ENCODE results near the gene MAGI2. TPM values are rescaled to one million over a fixed set of nuclear protein-coding genes. Genes with fewer than 3 reads are reported as not detected.

Gene MAGI2
- total RNA-seq, 1 experiment from 2014 or later = 0.22 TPM

DNA sequence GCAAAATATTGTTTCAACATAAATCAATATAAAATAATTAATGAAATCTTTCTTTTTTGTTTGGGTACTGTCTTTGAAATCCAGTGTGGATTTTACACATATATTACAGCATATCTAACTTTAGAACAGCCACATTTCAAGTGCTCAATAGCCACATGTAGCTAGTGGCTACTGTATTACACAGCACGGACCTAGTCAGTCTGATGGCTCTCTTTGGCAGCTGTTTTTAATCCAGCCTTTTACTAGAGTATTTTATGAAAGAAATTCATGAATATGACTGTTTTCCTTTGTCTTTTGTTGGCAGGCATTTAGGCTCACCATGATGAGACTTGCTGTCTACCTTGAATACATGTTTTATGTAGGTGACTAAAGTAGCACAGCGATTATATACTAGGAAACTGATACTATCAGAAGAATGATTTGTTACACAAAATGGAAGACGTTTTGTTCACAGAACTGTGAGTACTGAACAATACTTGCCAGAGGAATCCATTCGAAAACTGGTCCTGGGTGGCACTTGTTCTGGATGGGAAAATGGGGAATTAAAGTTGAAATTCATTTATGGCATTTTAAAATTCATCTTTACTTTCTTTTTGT lies 1268.2 kb downstream of the MAGI2 start:
- no peak overlapping the region for H3K4me2 ChIP-seq (ENCODE audit: low read length)
- CTCF ChIA-PET = no interaction called here
- H3K4me3 ChIP-seq (replicated peaks in 1 of 2; ENCODE audit: low read depth in 1 of 2, low read length in 2 of 2) = no peak overlapping the region
- no peak overlapping the region for H3K27ac ChIP-seq (ENCODE audit: low read depth, low read length)
- intact Hi-C loops (cut with micrococcal nuclease) = no loop called here
- no peaks in the 10 kb centered on the region for H3K9me2 ChIP-seq (ENCODE audit: insufficient read depth)
- H4K20me1 ChIP-seq (ENCODE audit: insufficient read depth) = no peaks in the 10 kb centered on the region
- H3K9me3 ChIP-seq (ENCODE audit: control insufficient read depth in 1 of 2, insufficient read depth in 1 of 2, low read depth in 1 of 2, low read length in 2 of 2) = no peaks in the 10 kb centered on the region
- no peak for DNase-seq (ENCODE audit: low read depth, low spot score)
- H3K36me3 ChIP-seq (ENCODE audit: control insufficient read depth in 1 of 2, insufficient read depth in 2 of 2, low read length in 2 of 2) = no peaks in the 10 kb centered on the region
- POLR2A ChIA-PET = no interaction called here
- H2AFZ ChIP-seq (ENCODE audit: low read depth, low read length, poor library complexity, severe bottlenecking) = no peak overlapping the region
- no peak for TF ChIP-seq SRF (IDR thresholded peaks at IDR 0.05; ENCODE audit: low read depth)
- TF ChIP-seq TCF7L2 (IDR thresholded peaks at IDR 0.05; ENCODE audit: borderline replicate concordance, extremely low read depth, insufficient read depth, insufficient read length) = no peak
- TF ChIP-seq, protein P1, sequence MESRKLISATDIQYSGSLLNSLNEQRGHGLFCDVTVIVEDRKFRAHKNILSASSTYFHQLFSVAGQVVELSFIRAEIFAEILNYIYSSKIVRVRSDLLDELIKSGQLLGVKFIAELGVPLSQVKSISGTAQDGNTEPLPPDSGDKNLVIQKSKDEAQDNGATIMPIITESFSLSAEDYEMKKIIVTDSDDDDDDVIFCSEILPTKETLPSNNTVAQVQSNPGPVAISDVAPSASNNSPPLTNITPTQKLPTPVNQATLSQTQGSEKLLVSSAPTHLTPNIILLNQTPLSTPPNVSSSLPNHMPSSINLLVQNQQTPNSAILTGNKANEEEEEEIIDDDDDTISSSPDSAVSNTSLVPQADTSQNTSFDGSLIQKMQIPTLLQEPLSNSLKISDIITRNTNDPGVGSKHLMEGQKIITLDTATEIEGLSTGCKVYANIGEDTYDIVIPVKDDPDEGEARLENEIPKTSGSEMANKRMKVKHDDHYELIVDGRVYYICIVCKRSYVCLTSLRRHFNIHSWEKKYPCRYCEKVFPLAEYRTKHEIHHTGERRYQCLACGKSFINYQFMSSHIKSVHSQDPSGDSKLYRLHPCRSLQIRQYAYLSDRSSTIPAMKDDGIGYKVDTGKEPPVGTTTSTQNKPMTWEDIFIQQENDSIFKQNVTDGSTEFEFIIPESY (IDR thresholded peaks at IDR 0.05; ENCODE audit: extremely low read depth, insufficient replicate concordance, low read length) = no peak
- no peak for TF ChIP-seq ELF1 (IDR thresholded peaks at IDR 0.05; ENCODE audit: borderline replicate concordance, low read depth)
- TF ChIP-seq, protein P2, sequence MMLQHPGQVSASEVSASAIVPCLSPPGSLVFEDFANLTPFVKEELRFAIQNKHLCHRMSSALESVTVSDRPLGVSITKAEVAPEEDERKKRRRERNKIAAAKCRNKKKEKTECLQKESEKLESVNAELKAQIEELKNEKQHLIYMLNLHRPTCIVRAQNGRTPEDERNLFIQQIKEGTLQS (IDR thresholded peaks at IDR 0.05) = no peak
- no peak for TF ChIP-seq CTCF (IDR thresholded peaks at IDR 0.05 in 2 of 3, conservative IDR thresholded peaks at IDR 0.05 in 1 of 3; ENCODE audit: borderline replicate concordance in 1 of 3, insufficient read depth in 1 of 3, low read depth in 2 of 3, low read length in 2 of 3)
- TF ChIP-seq POLR2A (IDR thresholded peaks at IDR 0.05; ENCODE audit: borderline replicate concordance, extremely low read depth, insufficient read depth, insufficient read length) = no peak
- no peak for TF ChIP-seq SIN3A (IDR thresholded peaks at IDR 0.05; ENCODE audit: low read depth)
- no peak for TF ChIP-seq EZH2phosphoT487 (IDR thresholded peaks at IDR 0.05; ENCODE audit: borderline replicate concordance)
- TF ChIP-seq EZH2 (IDR thresholded peaks at IDR 0.05) = no peak
- no peak for TF ChIP-seq POLR2AphosphoS5 (IDR thresholded peaks at IDR 0.05; ENCODE audit: low read depth, low read length)
- no peak for TF ChIP-seq ZFX (IDR thresholded peaks at IDR 0.05)
- TF ChIP-seq CEBPB (IDR thresholded peaks at IDR 0.05; ENCODE audit: low read depth) = no peak
- TF ChIP-seq MAX (IDR thresholded peaks at IDR 0.05) = no peak
- TF ChIP-seq EGR1 (IDR thresholded peaks at IDR 0.05; ENCODE audit: low read depth) = no peak
- no peak for TF ChIP-seq YY1 (IDR thresholded peaks at IDR 0.05; ENCODE audit: extremely low read depth, insufficient replicate concordance, low read depth, low read length)
- no peak for TF ChIP-seq ZNF274 (IDR thresholded peaks at IDR 0.05; ENCODE audit: low read depth, low read length)
- no TSS peak for BruUV-seq (replicated peaks)
- H3K9ac ChIP-seq (ENCODE audit: low read length) = no peak overlapping the region
- no peaks in the 10 kb centered on the region for H3K4me1 ChIP-seq (ENCODE audit: control insufficient read depth in 1 of 2, insufficient read depth in 2 of 2, low read length in 2 of 2)
- RAD21 ChIA-PET (ENCODE audit: low non-redundant PET in 1 of 2, low total read pairs in 2 of 2, uncharacterized antibody in 2 of 2, unreplicated experiment in 2 of 2) = no interaction called here
- H3K27me3 ChIP-seq (ENCODE audit: insufficient read depth, low read length) = peaks cover 66% of the 10 kb centered on the region
- no peaks in the 10 kb centered on the region for H3K79me2 ChIP-seq (ENCODE audit: insufficient read depth, low read length)
- ATAC-seq = no peak
